Activated CD8-positive, alpha-beta memory T cell treated with anti-CD3 and anti-CD28 coated beads for 24 hours (primary cell): ENCODE results near the gene BMP5.

ENCODE experiments used
- DNase-seq: peaks from one replicate; pipeline ENCODE4 v3.0.0-alpha.2; 2020

The BMP5 gene

GRCh38 chr6:55870181-55870813 is 5.1 kb downstream of the BMP5 start:
- DNase-seq: no peak

GRCh38 chr6:55869674-55870073 is 5.7 kb downstream of the BMP5 start:
- no peak for DNase-seq

DNA sequence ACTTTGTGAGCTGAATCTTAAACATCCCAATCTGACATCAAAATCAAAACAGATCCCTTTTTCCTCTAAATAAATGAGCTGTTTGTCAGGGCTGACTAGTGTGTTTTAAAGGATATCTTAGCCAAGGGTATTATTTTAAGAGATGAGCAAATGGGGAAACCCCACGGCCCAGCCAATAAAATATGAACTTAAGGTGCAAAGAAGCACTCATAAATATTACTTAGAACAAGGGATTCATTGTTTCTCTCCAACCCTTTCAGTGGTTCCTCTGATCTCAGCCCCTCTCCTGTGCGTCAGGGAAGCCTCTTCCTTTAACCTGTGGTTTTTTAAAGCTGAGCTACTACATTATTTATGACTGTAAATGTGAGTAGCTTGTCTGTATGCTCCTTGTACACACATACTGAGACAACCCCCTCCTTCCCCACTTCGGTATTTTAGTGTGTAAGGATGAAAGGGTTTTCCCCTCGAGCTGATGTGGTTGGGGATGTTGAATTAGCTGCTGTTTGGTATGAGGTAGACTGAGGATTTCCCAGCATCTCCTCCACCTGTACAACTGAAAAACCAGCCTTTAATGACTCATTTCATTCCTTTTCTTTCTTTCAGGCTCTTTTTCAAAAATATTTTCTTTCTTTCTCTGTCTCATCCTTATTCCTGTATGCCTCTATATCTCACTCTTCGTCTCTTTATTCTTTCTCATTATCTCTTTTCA is 6.5 kb downstream of the BMP5 start:
- no peak for DNase-seq

DNA sequence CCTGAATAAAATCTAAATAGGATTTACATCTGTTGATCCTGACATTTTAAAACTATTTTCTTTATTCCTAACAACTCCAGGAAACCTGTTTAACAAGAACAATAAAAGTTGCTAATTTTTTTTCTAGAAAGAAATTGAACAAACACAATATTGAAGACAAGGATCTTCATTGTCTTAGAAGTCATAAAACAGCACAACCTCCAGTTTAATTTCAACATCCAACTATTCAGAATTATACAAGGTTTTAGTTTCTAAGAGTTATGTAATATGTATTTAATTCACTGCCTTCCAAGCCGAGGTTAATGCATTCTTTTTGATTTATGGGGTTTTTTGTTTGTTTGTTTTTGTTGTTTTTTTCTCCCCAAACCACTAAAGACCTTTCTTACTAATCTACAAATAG is 7.2 kb downstream of the BMP5 start:
- no peak for DNase-seq

GRCh38 chr6:55866128-55866527 is 9.3 kb downstream of the BMP5 start:
- no peak for DNase-seq

- no peak for DNase-seq
Observed at GRCh38 chr6:55853008-55854001, 22.1 kb downstream of the BMP5 start.

- DNase-seq: no peak
Observed at GRCh38 chr6:55841341-55841740, 34.0 kb downstream of the BMP5 start.

DNA sequence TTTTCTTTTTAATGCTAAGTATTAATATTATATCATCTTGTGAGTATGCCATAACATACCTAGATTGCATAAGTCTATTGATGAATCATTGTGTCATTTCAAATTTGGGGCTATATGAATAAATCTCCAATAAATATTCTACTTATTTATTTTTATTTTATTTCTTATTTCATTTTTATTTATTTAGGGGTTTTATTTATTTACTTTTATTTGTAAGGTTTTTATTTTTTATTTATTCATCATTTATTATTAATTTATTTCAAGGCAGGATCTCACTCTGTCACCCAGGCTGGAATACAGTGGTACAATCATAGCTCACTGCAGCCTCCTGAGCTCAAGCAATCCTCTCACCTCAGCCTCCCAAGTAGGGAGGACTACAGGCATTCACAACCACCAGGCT is 36.3 kb downstream of the BMP5 start:
- no peak for DNase-seq

- DNase-seq: no peak
Observed at GRCh38 chr6:55836945-55837344, 38.4 kb downstream of the BMP5 start.

GRCh38 chr6:55836481-55836880 is 38.9 kb downstream of the BMP5 start:
- DNase-seq: no peak

- no peak for DNase-seq
Observed at GRCh38 chr6:55835220-55835619, 40.2 kb downstream of the BMP5 start.

DNA sequence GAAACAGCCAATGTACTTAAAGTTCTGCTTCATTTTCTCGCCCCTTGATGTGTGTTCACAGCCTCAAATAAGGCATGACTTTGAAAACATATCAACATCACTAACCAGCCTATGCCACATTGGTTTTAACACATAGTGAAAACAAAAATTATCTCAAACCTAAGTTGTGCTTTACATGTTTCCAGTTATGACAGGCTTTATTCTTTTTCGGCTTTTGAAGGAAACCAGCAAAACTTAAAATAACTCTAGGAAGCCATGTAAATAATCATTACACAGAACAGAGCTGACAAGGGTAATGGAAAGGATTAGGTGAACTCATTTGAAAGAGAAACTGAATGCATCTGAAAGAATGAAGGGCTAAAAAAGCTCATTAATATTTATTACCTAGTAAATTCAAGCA is 42.1 kb downstream of the BMP5 start:
- DNase-seq: no peak

DNA sequence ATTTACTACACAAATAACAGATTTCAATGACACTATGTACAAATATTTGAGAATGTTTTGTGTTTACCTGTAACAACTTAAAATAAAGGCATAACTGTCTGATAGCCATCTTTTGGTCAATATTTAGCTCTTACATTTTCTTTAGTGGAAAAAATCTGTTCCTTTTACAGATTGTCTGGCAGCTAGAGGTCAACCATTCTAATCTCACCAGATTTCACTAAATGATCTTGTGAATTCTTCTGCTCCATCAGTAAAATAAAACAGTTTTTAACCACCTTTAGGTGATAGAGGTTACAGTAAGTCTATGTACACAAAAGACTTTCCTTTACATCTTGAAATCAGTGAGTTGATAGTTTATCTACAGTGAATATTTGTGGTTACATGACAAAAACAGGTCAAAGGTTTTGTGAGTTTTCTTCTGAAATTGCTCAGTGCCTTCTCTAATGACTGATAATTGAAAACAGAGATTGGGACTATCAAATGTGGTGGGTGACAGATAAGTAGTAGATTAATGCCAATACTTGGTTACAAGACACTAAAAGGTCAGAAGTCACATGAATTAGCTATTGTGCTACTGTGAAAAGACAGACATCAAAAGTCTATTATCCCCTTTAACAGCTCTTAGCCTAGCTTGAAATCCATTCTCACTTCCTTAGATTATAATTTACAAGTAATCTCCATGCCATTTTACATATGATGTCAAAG is 47.4 kb downstream of the BMP5 start:
- no peak for DNase-seq

- DNase-seq: no peak
Observed at GRCh38 chr6:55826941-55827340, 48.4 kb downstream of the BMP5 start.

GRCh38 chr6:55825402-55826051 is 49.9 kb downstream of the BMP5 start:
- no peak for DNase-seq

GRCh38 chr6:55822815-55823214 is 52.6 kb downstream of the BMP5 start:
- no peak for DNase-seq

GRCh38 chr6:55822005-55822404 is 53.4 kb downstream of the BMP5 start:
- no peak for DNase-seq

GRCh38 chr6:55820696-55821095 is 54.7 kb downstream of the BMP5 start:
- DNase-seq: no peak

DNA sequence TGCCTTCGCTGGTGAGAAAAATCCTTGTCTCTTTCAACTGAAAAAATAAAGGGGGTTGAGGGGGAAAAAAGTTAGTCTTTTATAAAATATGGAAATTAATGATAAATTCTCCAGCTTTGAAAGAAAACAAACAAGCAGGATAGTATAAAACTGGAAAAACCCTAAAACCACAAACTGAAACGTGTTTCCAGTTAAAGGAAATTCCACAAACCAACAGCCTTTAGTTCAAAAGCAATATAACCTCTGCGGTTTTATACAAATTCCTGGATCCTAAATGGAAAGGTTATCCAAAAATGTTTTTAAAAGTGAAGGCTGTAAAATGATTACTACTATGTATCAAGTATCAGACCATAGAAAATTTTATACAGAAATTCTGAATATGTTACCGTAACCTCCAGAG is 55.6 kb downstream of the BMP5 start:
- DNase-seq: no peak

- no peak for DNase-seq
Observed at GRCh38 chr6:55818482-55818881, 56.9 kb downstream of the BMP5 start.

- no peak for DNase-seq
Observed at GRCh38 chr6:55812509-55812908, 62.9 kb downstream of the BMP5 start.

DNA sequence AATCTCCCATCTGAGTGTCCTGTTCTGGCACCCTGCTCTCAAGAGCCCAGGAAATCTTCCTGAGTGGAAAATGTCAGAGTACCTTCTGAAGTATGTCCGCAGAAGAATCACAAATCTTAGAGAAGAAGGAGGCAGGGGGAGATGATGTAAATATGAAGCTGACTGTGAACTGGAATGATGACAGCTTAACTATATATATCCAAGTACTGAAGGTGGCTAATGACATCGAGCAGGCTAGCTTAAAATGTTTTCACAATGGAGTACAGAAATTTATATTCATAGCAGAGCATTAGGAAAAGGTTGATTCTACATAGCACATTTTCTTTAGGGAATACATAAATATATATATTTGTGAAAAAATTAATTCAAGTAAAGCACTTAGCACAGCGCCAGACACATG is 64.3 kb downstream of the BMP5 start:
- DNase-seq: no peak

GRCh38 chr6:55802259-55802658 is 73.1 kb downstream of the BMP5 start:
- no peak for DNase-seq
